Uterus (tissue), 4 donors: Measurements from ENCODE around the gene CHPF. TPM values are rescaled to one million over a fixed set of nuclear protein-coding genes. Genes with fewer than 3 reads are reported as not detected.

ENCODE experiments used
- DNase-seq, 2 donors: peaks; one replicate each; pipeline ENCODE4 v3.0.0-alpha.2; 2019 to 2020
- H3K27ac ChIP-seq, 2 donors: fragments of 200-600 bp; sonication (generic); 1 replicate in 1 of 2; 2 replicates in 1 of 2; pipeline ENCODE4 v1.5.1; 2016 to 2018
- H3K27me3 ChIP-seq, 2 donors: fragments of 200-600 bp; sonication (generic); one replicate each; pipeline ENCODE4 v1.5.1; 2018 to 2019; ENCODE audit warnings: control low read depth in 1 of 2
- H3K36me3 ChIP-seq, 2 donors: fragments of 200-600 bp; sonication (generic); one replicate each; pipeline ENCODE4 v1.5.1; 2019; ENCODE audit warnings: control low read depth in 1 of 2
- H3K4me1 ChIP-seq, 2 donors: fragments of 200-600 bp; sonication (generic); one replicate each; pipeline ENCODE4 v1.5.1; 2018 to 2019; ENCODE audit warnings: control low read depth in 1 of 2
- H3K4me3 ChIP-seq, 2 donors: fragments of 200-600 bp; sonication (generic); 1 replicate in 1 of 2; 2 replicates in 1 of 2; pipeline ENCODE4 v1.5.1; 2018 to 2019; ENCODE audit warnings: mild to moderate bottlenecking in 1 of 2
- H3K9me3 ChIP-seq, 2 donors: fragments of 200-600 bp; sonication (generic); one replicate each; pipeline ENCODE4 v1.5.1; 2019; ENCODE audit warnings: control low read depth in 1 of 2
- POLR2A ChIP-seq, 2 donors: fragments of 450-650 bp; IDR thresholded peaks; one replicate each; pipeline ENCODE4 v1.6.1; 2016; ENCODE audit warnings: antibody characterized with exemption in 2 of 2, mild to moderate bottlenecking in 1 of 2, moderate library complexity in 1 of 2
- intact Hi-C: fragments of 100-400 bp; cut with DNase I; formaldehyde crosslinking; loops from one replicate; pipeline ENCODE4 v1.15.1; 2023; ENCODE audit warnings: low total_unique reads
- total RNA-seq, 4 donors: library from RNA; depleted of rRNA in 3 of 4; stranded (reverse); fragments of >200 nt in 3 of 4; gene quantifications; one replicate each; pipeline versions ENCODE4 v1.1.0 to v1.2.4, GENCODE V29; 2014 to 2023
- TF ChIP-seq, protein P1 (sequence below), 4 experiments: fragments of 200-600 bp in 2 of 4; fragments of 450-650 bp in 2 of 4; sonication (generic) in 2 of 4; IDR thresholded peaks; one replicate each; pipeline ENCODE4 v1.5.1; 2016 to 2019; ENCODE audit warnings: antibody characterized with exemption in 4 of 4, mild to moderate bottlenecking in 2 of 4, moderate library complexity in 1 of 4
- donor health status: DM: yes; HTN: yes; CAD: no.

The CHPF gene
- total RNA-seq, 4 donors from 2014 or later = 16.5 to 194 (median 42.5) TPM

- no peaks in the 10 kb centered on the region for H3K4me1 ChIP-seq
- H3K36me3 ChIP-seq = no peaks in the 10 kb centered on the region
- DNase-seq = no peak
- no peak overlapping the region for H3K4me3 ChIP-seq
- H3K27me3 ChIP-seq = no peaks in the 10 kb centered on the region
- intact Hi-C loops = no loop called here
- H3K9me3 ChIP-seq = no peaks in the 10 kb centered on the region
- TF ChIP-seq POLR2A (IDR thresholded peaks at IDR 0.05) = no peak
- H3K27ac ChIP-seq = no peak overlapping the region
These were observed 15.7 kb upstream of the CHPF start for GRCh38 chr2:219559156-219559915.

- no peak for DNase-seq
- TF ChIP-seq, protein P1, sequence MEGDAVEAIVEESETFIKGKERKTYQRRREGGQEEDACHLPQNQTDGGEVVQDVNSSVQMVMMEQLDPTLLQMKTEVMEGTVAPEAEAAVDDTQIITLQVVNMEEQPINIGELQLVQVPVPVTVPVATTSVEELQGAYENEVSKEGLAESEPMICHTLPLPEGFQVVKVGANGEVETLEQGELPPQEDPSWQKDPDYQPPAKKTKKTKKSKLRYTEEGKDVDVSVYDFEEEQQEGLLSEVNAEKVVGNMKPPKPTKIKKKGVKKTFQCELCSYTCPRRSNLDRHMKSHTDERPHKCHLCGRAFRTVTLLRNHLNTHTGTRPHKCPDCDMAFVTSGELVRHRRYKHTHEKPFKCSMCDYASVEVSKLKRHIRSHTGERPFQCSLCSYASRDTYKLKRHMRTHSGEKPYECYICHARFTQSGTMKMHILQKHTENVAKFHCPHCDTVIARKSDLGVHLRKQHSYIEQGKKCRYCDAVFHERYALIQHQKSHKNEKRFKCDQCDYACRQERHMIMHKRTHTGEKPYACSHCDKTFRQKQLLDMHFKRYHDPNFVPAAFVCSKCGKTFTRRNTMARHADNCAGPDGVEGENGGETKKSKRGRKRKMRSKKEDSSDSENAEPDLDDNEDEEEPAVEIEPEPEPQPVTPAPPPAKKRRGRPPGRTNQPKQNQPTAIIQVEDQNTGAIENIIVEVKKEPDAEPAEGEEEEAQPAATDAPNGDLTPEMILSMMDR (IDR thresholded peaks at IDR 0.05) = no peak
- no peak for TF ChIP-seq POLR2A (IDR thresholded peaks at IDR 0.05)
- intact Hi-C loops = no loop called here
- H3K27ac ChIP-seq = no peak overlapping the region
- H3K36me3 ChIP-seq = no peaks in the 10 kb centered on the region
- no peaks in the 10 kb centered on the region for H3K9me3 ChIP-seq
- peaks cover under 1 to 1% of the 10 kb centered on the region in 2 donors for H3K4me1 ChIP-seq
- H3K4me3 ChIP-seq = no peak overlapping the region
- no peaks in the 10 kb centered on the region for H3K27me3 ChIP-seq
These were observed 14.5 kb upstream of the CHPF start for GRCh38 chr2:219557791-219558785.

- no peaks in the 10 kb centered on the region for H3K9me3 ChIP-seq
- H3K36me3 ChIP-seq = no peaks in the 10 kb centered on the region
- H3K4me1 ChIP-seq = peaks cover 3 to 5% of the 10 kb centered on the region in 2 donors
- intact Hi-C loops = no loop called here
- no peaks in the 10 kb centered on the region for H3K27me3 ChIP-seq
- H3K27ac ChIP-seq = no peak overlapping the region
- no peak overlapping the region for H3K4me3 ChIP-seq
- TF ChIP-seq POLR2A (IDR thresholded peaks at IDR 0.05) = no peak
- TF ChIP-seq, protein P1 (IDR thresholded peaks at IDR 0.05) = no peak
- DNase-seq = no peak
These were observed 13.7 kb upstream of the CHPF start for GRCh38 chr2:219557320-219557719.

- Histone ChIP-seq H3K9me3 (no peaks in the 10 kb centered on the region), H3K27me3 (no peaks in the 10 kb centered on the region), H3K36me3 (no peaks in the 10 kb centered on the region), H3K4me1 (peaks cover 3 to 13% of the 10 kb centered on the region in 2 donors), H3K27ac (no peak overlapping the region), H3K4me3 (no peak overlapping the region)
- TF ChIP-seq, protein P1 (IDR thresholded peaks at IDR 0.05) = no peak
- no peak for TF ChIP-seq POLR2A (IDR thresholded peaks at IDR 0.05)
- no peak for DNase-seq
- intact Hi-C loops = no loop called here
These were observed 12.8 kb upstream of the CHPF start for GRCh38 chr2:219556413-219556812.

GRCh38 chr2:219555956-219556355, 12.3 kb upstream of the CHPF start:
- H3K4me3 ChIP-seq = no peak overlapping the region
- peaks cover 3 to 17% of the 10 kb centered on the region in 2 donors for H3K4me1 ChIP-seq
- H3K9me3 ChIP-seq = no peaks in the 10 kb centered on the region
- intact Hi-C loops = no loop called here
- DNase-seq = no peak
- H3K36me3 ChIP-seq = no peaks in the 10 kb centered on the region
- TF ChIP-seq, protein P1 (IDR thresholded peaks at IDR 0.05) = no peak
- TF ChIP-seq POLR2A (IDR thresholded peaks at IDR 0.05) = no peak
- no peaks in the 10 kb centered on the region for H3K27me3 ChIP-seq
- H3K27ac ChIP-seq = no peak overlapping the region
